ENCODE data around the gene CHST15. TPM values are rescaled to one million over a fixed set of nuclear protein-coding genes. Genes with fewer than 3 reads are reported as not detected.

The CHST15 gene
- total RNA-seq, 1 donor from 2014 or later, result 43.8 TPM

DNA sequence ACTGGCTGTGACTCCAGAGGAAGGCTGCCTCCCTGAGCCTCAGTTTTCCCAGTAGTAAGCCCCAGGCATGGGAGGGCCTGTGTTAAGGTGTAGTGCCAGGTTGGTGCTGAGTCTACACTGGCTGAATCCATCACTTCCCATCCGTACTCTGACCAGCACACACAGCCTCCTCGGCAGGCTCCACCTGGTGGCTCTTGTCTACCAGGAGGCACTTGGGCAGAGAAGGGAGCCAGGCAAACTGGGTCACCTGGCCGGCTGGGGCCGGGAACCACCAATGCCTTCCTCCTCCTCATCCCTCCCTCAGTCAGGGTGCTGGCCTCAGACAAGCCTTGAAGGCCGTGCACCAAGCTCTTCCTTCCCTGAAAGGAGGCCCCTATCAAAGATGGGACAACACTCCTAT is 75.7 kb downstream of the CHST15 start:
- peaks cover 8% of the 10 kb centered on the region for H3K4me1 Mint-ChIP-seq (ENCODE audit: low read depth)
- H3K4me3 Mint-ChIP-seq (ENCODE audit: unreplicated experiment), result no peak overlapping the region
- H3K36me3 Mint-ChIP-seq (ENCODE audit: low read depth), result peaks cover 43% of the 10 kb centered on the region
- TF ChIP-seq, protein P1, sequence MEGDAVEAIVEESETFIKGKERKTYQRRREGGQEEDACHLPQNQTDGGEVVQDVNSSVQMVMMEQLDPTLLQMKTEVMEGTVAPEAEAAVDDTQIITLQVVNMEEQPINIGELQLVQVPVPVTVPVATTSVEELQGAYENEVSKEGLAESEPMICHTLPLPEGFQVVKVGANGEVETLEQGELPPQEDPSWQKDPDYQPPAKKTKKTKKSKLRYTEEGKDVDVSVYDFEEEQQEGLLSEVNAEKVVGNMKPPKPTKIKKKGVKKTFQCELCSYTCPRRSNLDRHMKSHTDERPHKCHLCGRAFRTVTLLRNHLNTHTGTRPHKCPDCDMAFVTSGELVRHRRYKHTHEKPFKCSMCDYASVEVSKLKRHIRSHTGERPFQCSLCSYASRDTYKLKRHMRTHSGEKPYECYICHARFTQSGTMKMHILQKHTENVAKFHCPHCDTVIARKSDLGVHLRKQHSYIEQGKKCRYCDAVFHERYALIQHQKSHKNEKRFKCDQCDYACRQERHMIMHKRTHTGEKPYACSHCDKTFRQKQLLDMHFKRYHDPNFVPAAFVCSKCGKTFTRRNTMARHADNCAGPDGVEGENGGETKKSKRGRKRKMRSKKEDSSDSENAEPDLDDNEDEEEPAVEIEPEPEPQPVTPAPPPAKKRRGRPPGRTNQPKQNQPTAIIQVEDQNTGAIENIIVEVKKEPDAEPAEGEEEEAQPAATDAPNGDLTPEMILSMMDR (IDR thresholded peaks at IDR 0.05), result no peak
- DNase-seq (ENCODE audit: low spot score), result no peak
- no peak overlapping the region for H3K27ac Mint-ChIP-seq (ENCODE audit: unreplicated experiment)
- H3K9me3 Mint-ChIP-seq (ENCODE audit: low read depth), result peaks cover 4% of the 10 kb centered on the region
- H3K27me3 Mint-ChIP-seq (ENCODE audit: low read depth), result no peaks in the 10 kb centered on the region

DNA sequence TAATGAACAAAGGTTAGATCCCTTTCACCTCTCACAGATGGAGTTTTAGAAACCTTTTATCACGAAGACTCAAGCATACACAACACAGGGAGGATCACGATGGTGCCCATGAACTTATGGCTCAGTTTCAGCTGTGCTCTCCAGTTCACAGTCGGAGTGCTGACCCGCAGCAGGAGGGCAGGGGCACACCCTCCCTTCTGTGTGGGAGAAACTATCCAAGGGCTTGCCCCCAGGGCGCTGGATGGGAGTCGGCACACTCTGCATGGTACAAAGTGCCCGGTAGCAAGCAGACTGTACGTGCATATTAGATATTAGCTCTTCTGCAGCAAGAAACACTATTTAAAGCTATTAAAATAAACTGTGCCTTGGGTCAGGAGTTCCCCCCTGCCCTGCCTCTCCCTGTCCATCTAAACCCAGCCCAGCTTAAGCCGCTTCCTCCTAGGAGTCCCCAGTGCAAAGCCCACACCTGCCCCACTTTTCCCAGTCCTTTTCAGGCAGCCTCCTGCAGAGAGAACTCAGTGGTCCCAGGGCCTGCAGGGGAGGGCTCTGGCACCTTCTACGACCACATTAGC is 76.5 kb downstream of the CHST15 start:
- Mint-ChIP-seq H3K27me3 (ENCODE audit: low read depth) (no peaks in the 10 kb centered on the region), H3K36me3 (ENCODE audit: low read depth) (peaks cover 47% of the 10 kb centered on the region), H3K9me3 (ENCODE audit: low read depth) (peaks cover 4% of the 10 kb centered on the region)

DNA sequence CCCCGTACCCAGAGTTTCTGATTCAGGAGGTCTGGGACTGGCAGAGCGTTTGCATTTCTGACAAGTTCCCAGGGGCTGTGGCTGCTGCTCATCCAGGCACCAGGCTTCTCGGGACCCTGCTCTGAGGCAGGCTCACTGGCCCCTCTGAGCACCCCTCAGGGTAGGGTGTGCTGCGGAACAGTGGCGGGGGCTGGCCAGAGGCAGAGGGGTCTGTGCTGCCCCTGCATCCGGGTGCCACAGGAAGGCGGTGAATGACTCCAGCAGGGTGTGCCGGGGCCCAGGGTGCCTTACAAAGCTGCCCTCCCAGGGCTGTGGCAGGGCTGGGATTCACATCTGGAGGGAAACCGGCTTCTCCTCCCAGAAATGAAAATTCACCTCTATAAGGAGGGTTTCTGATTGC is 77.4 kb downstream of the CHST15 start:
- Mint-ChIP-seq H3K27me3 (ENCODE audit: low read depth) (no peaks in the 10 kb centered on the region), H3K36me3 (ENCODE audit: low read depth) (peaks cover 55% of the 10 kb centered on the region), H3K4me1 (ENCODE audit: low read depth) (peaks cover 17% of the 10 kb centered on the region), H3K4me3 (ENCODE audit: unreplicated experiment) (no peak overlapping the region), H3K9me3 (ENCODE audit: low read depth) (peaks cover 4% of the 10 kb centered on the region), H3K27ac (ENCODE audit: unreplicated experiment) (no peak overlapping the region)
- no peak for DNase-seq (ENCODE audit: low spot score)
- TF ChIP-seq, protein P1 (IDR thresholded peaks at IDR 0.05), result no peak

More for the DNA sequence above, 76.5 kb downstream of the CHST15 start:
- no peak overlapping the region for H3K27ac Mint-ChIP-seq (ENCODE audit: unreplicated experiment)
- H3K4me1 Mint-ChIP-seq (ENCODE audit: low read depth), result peaks cover 10% of the 10 kb centered on the region
- no peak overlapping the region for H3K4me3 Mint-ChIP-seq (ENCODE audit: unreplicated experiment)
- TF ChIP-seq, protein P1 (IDR thresholded peaks at IDR 0.05), result no peak
- no peak for DNase-seq (ENCODE audit: low spot score)

- TF ChIP-seq, protein P1 (IDR thresholded peaks at IDR 0.05), result no peak
- no peak overlapping the region for H3K4me3 Mint-ChIP-seq (ENCODE audit: unreplicated experiment)
- no peak for DNase-seq (ENCODE audit: low spot score)
- H3K36me3 Mint-ChIP-seq (ENCODE audit: low read depth), result peaks cover 41% of the 10 kb centered on the region
- H3K27ac Mint-ChIP-seq (ENCODE audit: unreplicated experiment), result no peak overlapping the region
- peaks cover 4% of the 10 kb centered on the region for H3K9me3 Mint-ChIP-seq (ENCODE audit: low read depth)
- H3K4me1 Mint-ChIP-seq (ENCODE audit: low read depth), result peaks cover 17% of the 10 kb centered on the region
- H3K27me3 Mint-ChIP-seq (ENCODE audit: low read depth), result no peaks in the 10 kb centered on the region
These were observed 78.8 kb downstream of the CHST15 start for GRCh38 chr10:124014416-124015154.

GRCh38 chr10:124013916-124014315 is 79.5 kb downstream of the CHST15 start:
- H3K4me3 Mint-ChIP-seq (ENCODE audit: unreplicated experiment), result no peak overlapping the region
- TF ChIP-seq, protein P1 (IDR thresholded peaks at IDR 0.05), result no peak
- peaks cover 17% of the 10 kb centered on the region for H3K4me1 Mint-ChIP-seq (ENCODE audit: low read depth)
- H3K27me3 Mint-ChIP-seq (ENCODE audit: low read depth), result no peaks in the 10 kb centered on the region
- no peak for DNase-seq (ENCODE audit: low spot score)
- peaks cover 4% of the 10 kb centered on the region for H3K9me3 Mint-ChIP-seq (ENCODE audit: low read depth)
- H3K36me3 Mint-ChIP-seq (ENCODE audit: low read depth), result peaks cover 43% of the 10 kb centered on the region
- H3K27ac Mint-ChIP-seq (ENCODE audit: unreplicated experiment), result no peak overlapping the region

Data from chondrocyte (in vitro differentiated cells).